GM21360 (cell line): ENCODE results near the gene DOLPP1.

Experiments used
- ATAC-seq: cut with Tn5 transposase; IDR thresholded peaks from one replicate; pipeline ENCODE4 v1.9.1; 2021; ENCODE audit warnings: mild to moderate bottlenecking, moderate library complexity; ENCODE audit not compliant: unreplicated experiment

Gene DOLPP1

DNA sequence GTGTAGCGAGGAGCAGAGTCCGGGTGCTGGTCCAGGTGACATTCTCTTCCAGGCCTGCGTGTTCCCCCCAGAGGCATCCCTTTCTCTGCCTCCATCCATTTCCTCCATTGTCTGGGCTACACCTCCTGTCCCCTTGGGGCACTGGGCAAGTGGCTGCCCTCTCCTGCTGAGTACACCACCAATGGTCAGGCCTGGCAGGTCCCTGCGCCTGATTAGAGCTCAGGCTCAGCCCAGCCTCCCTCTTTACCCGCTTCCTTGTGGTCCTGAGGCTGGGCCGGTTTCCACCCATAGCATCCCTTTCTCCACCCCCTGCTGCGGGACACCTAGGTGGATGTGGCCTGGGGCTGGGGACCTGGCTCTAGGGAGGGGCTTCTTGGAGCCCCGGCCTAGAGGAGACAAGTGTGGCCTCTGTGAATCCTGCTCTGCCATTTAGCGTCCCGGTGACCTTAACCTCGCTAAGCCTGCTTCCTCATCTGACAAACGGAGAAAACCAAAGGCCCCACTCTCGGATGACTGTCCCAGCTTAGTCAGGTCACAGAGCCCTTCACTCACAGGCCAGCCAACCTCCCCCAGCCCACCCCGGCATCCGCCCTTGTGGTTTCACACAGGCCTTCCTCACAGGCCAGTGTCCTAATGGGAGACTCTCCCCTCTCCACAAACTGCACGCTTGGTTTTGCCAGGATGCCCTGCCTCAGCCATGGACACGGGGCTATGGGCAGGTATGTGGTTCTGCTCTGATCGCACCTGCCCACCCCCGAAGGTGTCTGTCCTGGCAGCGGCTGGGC, 12.9 kb downstream of the DOLPP1 start:
- ATAC-seq: no peak

- no peak for ATAC-seq
Observed at GRCh38 chr9:129094387-129095169, 13.7 kb downstream of the DOLPP1 start.

- no peak for ATAC-seq
Observed at GRCh38 chr9:129095170-129095667, 14.3 kb downstream of the DOLPP1 start.

- ATAC-seq: no peak
Observed at GRCh38 chr9:129095908-129096307, 15.0 kb downstream of the DOLPP1 start.

- no peak for ATAC-seq
Observed at GRCh38 chr9:129097671-129098306, 16.9 kb downstream of the DOLPP1 start.

GRCh38 chr9:129098328-129098727, 17.4 kb downstream of the DOLPP1 start:
- no peak for ATAC-seq

DNA sequence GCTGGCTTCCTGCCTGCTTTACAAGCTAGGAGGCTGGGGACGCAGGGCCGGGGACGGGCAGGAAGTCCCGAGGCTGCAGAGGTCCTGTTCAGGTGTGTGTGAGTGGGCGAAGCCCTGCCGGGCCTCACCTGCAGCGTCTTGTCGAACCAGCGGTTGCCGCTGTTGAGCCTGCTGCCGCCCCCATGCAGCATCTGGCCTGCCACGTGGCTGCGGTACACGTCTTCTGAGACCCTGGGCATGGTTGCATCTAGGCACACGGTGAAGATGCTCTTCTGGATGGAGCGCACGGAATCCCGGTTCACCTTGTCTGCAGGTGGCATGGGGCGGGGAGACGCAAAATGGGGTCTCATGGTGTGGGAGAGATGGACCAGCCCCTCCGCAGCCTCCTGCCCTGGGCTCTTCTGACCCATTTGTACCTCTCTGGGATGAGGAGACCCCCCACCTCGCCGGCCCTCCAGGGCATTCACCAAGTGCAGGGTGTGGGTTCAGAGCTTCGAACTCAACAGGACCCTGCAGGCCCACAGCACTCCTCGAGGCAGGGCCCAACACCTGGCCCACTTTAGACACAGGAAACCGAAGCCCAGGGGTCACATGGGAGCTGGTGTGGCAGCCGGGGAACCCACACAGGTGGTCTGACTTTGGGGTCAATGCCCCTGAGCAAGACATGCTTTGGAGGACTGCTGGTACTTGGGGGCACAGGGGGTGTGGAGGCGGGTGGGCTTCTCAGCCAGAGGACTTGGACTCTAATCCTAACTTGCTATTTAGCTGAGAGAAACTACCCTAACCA, 19.7 kb downstream of the DOLPP1 start:
- ATAC-seq: no peak

GRCh38 chr9:129101279-129101678, 20.4 kb downstream of the DOLPP1 start:
- ATAC-seq: no peak

GRCh38 chr9:129102095-129102525, 21.2 kb downstream of the DOLPP1 start:
- ATAC-seq: no peak

GRCh38 chr9:129102791-129103594, 22.1 kb downstream of the DOLPP1 start:
- no peak for ATAC-seq

GRCh38 chr9:129103595-129103965, 22.7 kb downstream of the DOLPP1 start:
- no peak for ATAC-seq

DNA sequence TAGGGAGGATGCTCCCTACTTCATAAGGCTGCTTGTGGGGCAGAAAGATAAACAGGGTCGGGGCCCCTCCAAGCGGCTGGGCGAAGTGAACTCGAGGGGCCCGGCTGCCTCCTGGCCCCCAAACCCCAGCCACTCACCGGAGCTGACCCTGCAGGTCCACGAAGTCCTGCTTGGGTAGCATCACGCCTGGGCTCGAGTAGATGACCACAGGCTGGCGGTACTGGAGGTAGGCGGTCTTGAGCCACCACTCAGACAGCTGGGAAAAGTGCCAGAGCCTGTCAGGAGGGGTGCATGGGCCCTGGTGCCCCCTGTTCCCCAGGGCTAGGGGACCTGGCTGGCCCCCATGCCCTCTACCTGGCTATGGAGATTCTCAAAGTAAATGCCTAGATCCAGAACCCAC, 23.1 kb downstream of the DOLPP1 start:
- ATAC-seq: no peak

GRCh38 chr9:129105857-129106694, 25.2 kb downstream of the DOLPP1 start:
- no peak for ATAC-seq

DNA sequence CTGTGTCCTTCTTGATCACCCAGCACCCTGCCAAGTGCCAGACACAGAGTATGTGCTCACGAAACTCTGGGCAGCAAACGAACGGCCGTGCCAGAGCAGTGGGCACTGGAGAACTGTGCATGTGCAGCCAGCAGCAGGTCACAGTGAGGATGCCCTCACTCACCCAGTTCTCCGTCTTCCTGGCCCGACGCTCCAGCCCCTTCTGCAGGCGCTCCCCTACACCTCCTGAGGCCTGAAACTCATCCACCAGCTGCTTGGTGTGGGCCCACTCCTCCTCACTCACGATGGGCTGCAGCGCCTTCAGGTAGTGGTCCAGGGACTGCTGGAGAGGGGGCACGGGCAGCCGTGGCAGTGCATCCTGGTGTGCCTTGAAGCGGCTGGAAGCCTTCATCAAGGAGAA, 26.7 kb downstream of the DOLPP1 start:
- ATAC-seq: no peak

- no peak for ATAC-seq
Observed at GRCh38 chr9:129108083-129108804, 27.3 kb downstream of the DOLPP1 start.

DNA sequence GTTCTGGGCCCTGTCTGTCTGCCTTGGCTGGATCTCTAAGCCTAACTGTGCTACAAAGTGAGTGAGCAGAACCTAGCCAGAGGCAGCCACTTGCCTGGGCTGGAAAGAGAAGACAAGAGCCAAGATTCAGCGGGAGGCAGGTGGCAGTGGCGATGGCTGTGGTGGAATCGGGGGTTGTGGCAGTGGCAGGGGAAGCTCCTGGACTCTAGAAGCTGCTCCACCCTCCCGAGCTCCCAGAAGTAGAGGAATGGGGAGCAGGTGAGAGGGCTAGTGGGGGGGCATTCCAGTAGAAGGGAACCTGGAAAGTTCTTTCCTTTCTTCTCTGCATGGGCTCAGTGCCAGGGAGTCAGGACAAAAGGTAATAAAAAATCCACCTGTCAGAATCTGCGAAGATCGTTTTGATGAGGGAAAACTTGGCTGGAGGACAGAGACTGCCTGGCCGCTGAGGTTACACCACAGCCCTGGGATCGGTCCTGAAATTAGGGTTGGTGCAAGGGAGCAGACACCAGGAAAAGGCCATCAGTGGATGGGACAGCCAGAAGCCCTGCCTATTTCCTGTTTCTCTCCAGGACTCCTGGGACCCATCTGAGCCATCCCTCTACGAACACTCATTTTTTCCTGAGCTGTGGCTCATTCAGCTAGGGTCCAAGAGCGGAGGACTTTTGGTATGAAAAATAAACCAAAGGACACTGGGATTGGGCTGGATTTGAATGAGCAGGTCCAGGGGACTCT, 28.1 kb downstream of the DOLPP1 start:
- no peak for ATAC-seq

GRCh38 chr9:129109537-129109903, 28.6 kb downstream of the DOLPP1 start:
- no peak for ATAC-seq
